CMK (cell line): ENCODE measurements around the gene IQCC.
A peak's percentile ranks its signal among the peaks of the same experiment; 100 is the strongest.

ENCODE experiments used
- DNase-seq: peaks from one replicate; pipeline ENCODE4 v3.0.0-alpha.2; 2010; ENCODE audit warnings: low read depth

Gene IQCC

GRCh38 chr1:32224285-32224684 lies 18.8 kb downstream of the IQCC start:
- no peak for DNase-seq

- DNase-seq = no peak
Observed at GRCh38 chr1:32228771-32229170, 23.3 kb downstream of the IQCC start.

GRCh38 chr1:32231843-32232432 lies 26.5 kb downstream of the IQCC start:
- no peak for DNase-seq

- DNase-seq = no peak
Observed at GRCh38 chr1:32232558-32233304, 27.3 kb downstream of the IQCC start.

- DNase-seq = no peak
Observed at GRCh38 chr1:32234792-32235191, 29.3 kb downstream of the IQCC start.

- DNase-seq = no peak
Observed at GRCh38 chr1:32239337-32239736, 33.9 kb downstream of the IQCC start.

- DNase-seq = no peak
Observed at GRCh38 chr1:32239790-32240139, 34.3 kb downstream of the IQCC start.

GRCh38 chr1:32240140-32240951 lies 34.9 kb downstream of the IQCC start:
- no peak for DNase-seq

GRCh38 chr1:32241001-32241763 lies 35.7 kb downstream of the IQCC start:
- no peak for DNase-seq

GRCh38 chr1:32242341-32242851 lies 36.9 kb downstream of the IQCC start:
- DNase-seq = no peak

GRCh38 chr1:32246888-32247273 lies 41.4 kb downstream of the IQCC start, which contains the start of gene FAM167B:
Gene FAM167B (plus strand): TSS chr1:32247222. CDS start chr1:32247422, 200 bp downstream.
- no peak for DNase-seq

GRCh38 chr1:32247452-32247851 lies 42.0 kb downstream of the IQCC start:
- DNase-seq = no peak

GRCh38 chr1:32247983-32248889 lies 42.8 kb downstream of the IQCC start:
- peak; percentile 44 for DNase-seq

GRCh38 chr1:32249831-32250525 lies 44.5 kb downstream of the IQCC start:
- no peak for DNase-seq

- DNase-seq = no peak
Observed at GRCh38 chr1:32250893-32251716, 45.6 kb downstream of the IQCC start, which contains the start of gene LCK. Gene LCK (plus strand): TSS chr1:32251265. CDS start chr1:32274330, 23,065 bp downstream.

GRCh38 chr1:32255072-32256071 lies 49.9 kb downstream of the IQCC start:
- DNase-seq = no peak

GRCh38 chr1:32256473-32257226 lies 51.2 kb downstream of the IQCC start:
- DNase-seq = no peak

- no peak for DNase-seq
Observed at GRCh38 chr1:32257227-32257508, 51.7 kb downstream of the IQCC start.
